Measurements from ENCODE around the gene TCP11L2. TPM values are rescaled to one million over a fixed set of nuclear protein-coding genes. Genes with fewer than 3 reads are reported as not detected.
A peak's percentile ranks its signal among the peaks of the same experiment; 100 is the strongest.

Gene TCP11L2
- total and polyA plus RNA-seq, 2 of the 13 experiments (the other 11 are each of a cell fraction or from before 2014, with no cell fraction given): 4.6 to 24.1 TPM

DNA sequence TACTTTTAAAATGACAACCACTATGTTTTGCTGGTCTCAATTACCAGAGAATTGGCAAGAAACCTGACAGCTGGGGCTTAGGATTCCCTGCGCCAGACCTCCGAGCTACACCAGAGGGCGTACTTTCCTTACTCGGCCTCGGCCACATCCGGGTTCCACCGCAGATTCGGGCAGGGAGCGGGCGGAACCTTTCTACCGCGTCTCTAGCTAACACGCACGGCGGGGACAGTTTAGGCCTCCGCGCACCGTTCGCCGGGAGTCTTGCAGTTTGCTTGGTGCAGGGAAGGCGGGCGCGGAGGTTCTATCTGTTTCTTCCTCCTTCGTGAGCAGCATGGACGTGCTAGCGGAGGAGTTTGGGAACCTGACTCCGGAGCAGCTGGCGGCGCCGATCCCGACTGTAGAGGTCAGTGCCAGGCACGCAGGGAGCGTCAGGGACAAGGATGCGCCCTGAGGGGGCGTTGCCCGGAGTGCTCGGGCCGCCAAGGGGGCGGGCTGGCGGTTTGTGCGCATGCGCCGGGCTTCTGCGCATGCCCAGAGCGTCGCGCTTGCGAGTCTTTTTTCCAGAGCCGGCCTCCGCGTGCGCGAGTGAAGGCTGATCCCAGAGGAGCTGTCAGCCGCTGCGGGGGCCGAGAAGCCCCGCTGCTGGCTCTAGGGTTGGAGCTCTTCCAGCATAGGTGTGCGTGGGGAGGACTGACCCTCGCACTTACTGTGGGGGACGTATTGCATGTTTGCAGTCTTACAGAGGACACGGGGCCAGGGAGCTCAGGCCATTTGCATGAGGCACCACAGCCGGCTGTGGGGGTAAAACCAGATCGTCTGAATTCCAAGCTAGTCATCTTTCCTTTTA, 55.2 kb downstream of the TCP11L2 start, which contains the start of gene POLR3B (continued):
- TF ChIP-seq ZHX2 (IDR thresholded peaks at IDR 0.05; ENCODE audit: low read depth): peak; percentile 68
- TF ChIP-seq ZHX2 (CRISPR knock-in tag; IDR thresholded peaks at IDR 0.05; ENCODE audit: borderline replicate concordance): peak; percentile 75; the same call in 1 of the 2 replicates
- peak; percentile 48; the same call in 1 of the 2 replicates for TF ChIP-seq MIER2 (CRISPR knock-in tag; IDR thresholded peaks at IDR 0.05)
- TF ChIP-seq ZKSCAN1 (IDR thresholded peaks at IDR 0.05; ENCODE audit: low read length): no peak
- TF ChIP-seq, protein P1, sequence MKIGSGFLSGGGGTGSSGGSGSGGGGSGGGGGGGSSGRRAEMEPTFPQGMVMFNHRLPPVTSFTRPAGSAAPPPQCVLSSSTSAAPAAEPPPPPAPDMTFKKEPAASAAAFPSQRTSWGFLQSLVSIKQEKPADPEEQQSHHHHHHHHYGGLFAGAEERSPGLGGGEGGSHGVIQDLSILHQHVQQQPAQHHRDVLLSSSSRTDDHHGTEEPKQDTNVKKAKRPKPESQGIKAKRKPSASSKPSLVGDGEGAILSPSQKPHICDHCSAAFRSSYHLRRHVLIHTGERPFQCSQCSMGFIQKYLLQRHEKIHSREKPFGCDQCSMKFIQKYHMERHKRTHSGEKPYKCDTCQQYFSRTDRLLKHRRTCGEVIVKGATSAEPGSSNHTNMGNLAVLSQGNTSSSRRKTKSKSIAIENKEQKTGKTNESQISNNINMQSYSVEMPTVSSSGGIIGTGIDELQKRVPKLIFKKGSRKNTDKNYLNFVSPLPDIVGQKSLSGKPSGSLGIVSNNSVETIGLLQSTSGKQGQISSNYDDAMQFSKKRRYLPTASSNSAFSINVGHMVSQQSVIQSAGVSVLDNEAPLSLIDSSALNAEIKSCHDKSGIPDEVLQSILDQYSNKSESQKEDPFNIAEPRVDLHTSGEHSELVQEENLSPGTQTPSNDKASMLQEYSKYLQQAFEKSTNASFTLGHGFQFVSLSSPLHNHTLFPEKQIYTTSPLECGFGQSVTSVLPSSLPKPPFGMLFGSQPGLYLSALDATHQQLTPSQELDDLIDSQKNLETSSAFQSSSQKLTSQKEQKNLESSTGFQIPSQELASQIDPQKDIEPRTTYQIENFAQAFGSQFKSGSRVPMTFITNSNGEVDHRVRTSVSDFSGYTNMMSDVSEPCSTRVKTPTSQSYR (CRISPR knock-in tag; IDR thresholded peaks at IDR 0.05; ENCODE audit: borderline replicate concordance): peak; percentile 50
- peak; percentile 88 for TF ChIP-seq NR2C2 (CRISPR knock-in tag; IDR thresholded peaks at IDR 0.05; ENCODE audit: borderline replicate concordance)
- TF ChIP-seq ZNF468 (CRISPR knock-in tag; IDR thresholded peaks at IDR 0.05): no peak
- no peak for TF ChIP-seq ZNF382 (CRISPR knock-in tag; IDR thresholded peaks at IDR 0.05; ENCODE audit: borderline replicate concordance)
- TF ChIP-seq HMGA1 (CRISPR knock-in tag; conservative IDR thresholded peaks at IDR 0.05): no peak
- TF ChIP-seq AGO1 (IDR thresholded peaks at IDR 0.05; ENCODE audit: low read depth, low read length, poor library complexity, severe bottlenecking): no peak
- TF ChIP-seq ZNF577 (CRISPR knock-in tag; IDR thresholded peaks at IDR 0.05; ENCODE audit: borderline replicate concordance, low read depth): peak; percentile 88; the same call in 1 of the 2 replicates
- peak; percentile 95 for TF ChIP-seq GATAD1 (CRISPR knock-in tag; IDR thresholded peaks at IDR 0.05)
- no peak for TF ChIP-seq SRSF4 (IDR thresholded peaks at IDR 0.05; ENCODE audit: low read depth, low read length, poor library complexity, severe bottlenecking)
- TF ChIP-seq ZBTB20 (CRISPR knock-in tag; IDR thresholded peaks at IDR 0.05; ENCODE audit: borderline replicate concordance, low read depth): peak; percentile 92
- TF ChIP-seq SALL2 (CRISPR knock-in tag; IDR thresholded peaks at IDR 0.05): peak; percentile 80
- peak; percentile 83 for TF ChIP-seq ZNF224 (CRISPR knock-in tag; IDR thresholded peaks at IDR 0.05)
- no peak for TF ChIP-seq PRPF4 (IDR thresholded peaks at IDR 0.05; ENCODE audit: low read depth, low read length, poor library complexity, severe bottlenecking)
- peak; percentile 93 for TF ChIP-seq ZNF276 (CRISPR knock-in tag; IDR thresholded peaks at IDR 0.05; ENCODE audit: low read depth)
